T-helper 2 cell treated with Interferon-gamma antibody and Interleukin-4, amounts not matched to agents 5 μg/mL and 100 μg/mL, for 36 hours (primary cell): ENCODE data around the gene DGKD.
"Not testable (repeated sequence)": the region's sequence is repeated elsewhere in the genome, so short reads cannot be mapped to it uniquely, and the experiment has no call there.

Experiments
- DNase-seq: peaks from one replicate; pipeline ENCODE4 v3.0.0; 2021; ENCODE audit warnings: low spot score
- H3K27ac Mint-ChIP-seq: one replicate; pipeline ENCODE4 v1.8.0; 2021; ENCODE audit warnings: mild to moderate bottlenecking, mixed read lengths
- H3K27me3 Mint-ChIP-seq: one replicate; pipeline ENCODE4 v1.8.0; 2021; ENCODE audit warnings: low read depth, mixed read lengths
- H3K36me3 Mint-ChIP-seq: one replicate; pipeline ENCODE4 v1.8.0; 2021; ENCODE audit warnings: low read depth, mixed read lengths
- H3K4me1 Mint-ChIP-seq: one replicate; pipeline ENCODE4 v1.8.0; 2021; ENCODE audit warnings: low read depth, mixed read lengths
- H3K4me3 Mint-ChIP-seq: one replicate; pipeline ENCODE4 v1.8.0; 2022; ENCODE audit warnings: mild to moderate bottlenecking, moderate library complexity, mixed read lengths
- H3K9me3 Mint-ChIP-seq: one replicate; pipeline ENCODE4 v1.8.0; 2021; ENCODE audit warnings: mixed read lengths

DGKD gene

DNA sequence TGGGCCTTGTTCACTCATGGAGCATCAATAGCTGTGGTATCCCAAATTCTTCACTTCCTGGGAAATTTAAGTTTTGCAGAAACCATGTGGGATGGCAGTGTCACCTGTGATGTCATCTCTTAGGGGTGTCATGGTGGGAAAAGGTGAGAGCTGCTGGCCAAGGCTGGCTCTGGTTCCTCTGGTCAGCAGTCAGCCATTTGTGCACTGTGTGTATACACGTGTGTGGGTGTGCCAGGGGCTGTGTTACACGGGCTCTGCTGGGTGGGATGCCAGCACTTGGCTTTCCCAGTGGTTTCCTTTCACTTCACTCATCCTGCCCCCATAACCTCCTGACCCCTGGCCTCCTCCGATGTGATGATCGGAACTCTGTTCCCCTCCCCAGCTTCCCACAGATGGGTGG lies 25.4 kb upstream of the DGKD start:
- no peak for DNase-seq
- Mint-ChIP-seq H3K4me3 (no peak overlapping the region), H3K27me3 (peaks cover 10% of the 10 kb centered on the region), H3K36me3 (peaks cover 8% of the 10 kb centered on the region), H3K4me1 (peaks cover 25% of the 10 kb centered on the region), H3K9me3 (peaks cover 8% of the 10 kb centered on the region), H3K27ac (no peak overlapping the region)

GRCh38 chr2:233329489-233330135 lies 24.7 kb upstream of the DGKD start:
- no peak for DNase-seq
- H3K4me1 Mint-ChIP-seq = peaks cover 26% of the 10 kb centered on the region
- peaks cover 5% of the 10 kb centered on the region for H3K27me3 Mint-ChIP-seq
- H3K4me3 Mint-ChIP-seq = no peak overlapping the region
- peaks cover 8% of the 10 kb centered on the region for H3K36me3 Mint-ChIP-seq
- H3K27ac Mint-ChIP-seq = no peak overlapping the region
- peaks cover 8% of the 10 kb centered on the region for H3K9me3 Mint-ChIP-seq

DNA sequence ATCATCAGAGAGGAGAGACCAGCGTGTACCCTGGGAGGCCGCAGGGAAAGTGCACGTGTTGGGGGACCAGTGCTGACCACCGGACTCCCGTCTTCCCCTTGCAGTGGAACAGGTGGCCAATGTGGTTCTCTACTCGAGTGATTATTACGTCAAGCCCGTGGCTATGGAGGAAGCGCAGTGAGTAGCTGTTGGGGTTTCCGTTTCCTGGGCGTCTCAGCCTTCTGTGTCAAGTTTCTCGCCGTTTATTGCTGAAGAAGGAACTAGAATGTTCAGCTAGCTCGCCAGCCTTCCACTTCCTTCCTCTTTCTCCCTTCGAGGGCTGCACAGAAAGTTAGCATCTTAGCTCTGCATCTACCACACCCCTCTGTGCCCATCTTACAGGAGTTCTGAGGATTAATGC lies 22.8 kb upstream of the DGKD start:
- peak overlapping the region; percentile 73 for H3K4me3 Mint-ChIP-seq
- H3K9me3 Mint-ChIP-seq = peaks cover 8% of the 10 kb centered on the region
- peaks cover 8% of the 10 kb centered on the region for H3K36me3 Mint-ChIP-seq
- H3K4me1 Mint-ChIP-seq = peaks cover 29% of the 10 kb centered on the region
- DNase-seq = peak; percentile 60
- peak overlapping the region; percentile 93 for H3K27ac Mint-ChIP-seq
- peaks cover 8% of the 10 kb centered on the region for H3K27me3 Mint-ChIP-seq

- Mint-ChIP-seq H3K27me3 (peaks cover 5% of the 10 kb centered on the region), H3K9me3 (peaks cover 8% of the 10 kb centered on the region), H3K36me3 (peaks cover 8% of the 10 kb centered on the region), H3K4me1 (peaks cover 29% of the 10 kb centered on the region), H3K4me3 (peak overlapping the region; percentile 73), H3K27ac (peak overlapping the region; percentile 93)
- no peak for DNase-seq
Measured at GRCh38 chr2:233332125-233332524, 22.2 kb upstream of the DGKD start.

DNA sequence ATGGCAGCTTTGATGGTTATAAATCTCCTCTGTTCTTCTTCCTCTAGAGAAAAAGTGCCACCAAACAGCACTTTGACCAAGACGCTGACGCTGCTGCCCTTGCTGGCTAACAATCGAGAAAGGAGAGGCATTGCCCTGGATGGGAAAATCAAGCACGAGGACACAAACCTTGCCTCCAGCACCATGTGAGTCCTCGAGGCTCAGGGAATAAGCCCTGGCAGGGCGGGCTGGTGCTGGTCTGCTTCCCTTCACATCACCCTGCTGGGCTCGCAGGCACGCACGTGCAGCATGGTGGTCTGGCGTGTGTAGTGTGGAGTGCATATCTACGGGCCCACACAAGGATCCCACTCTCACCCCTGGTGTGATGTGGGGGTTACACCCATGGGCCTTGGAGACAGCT lies 19.4 kb upstream of the DGKD start:
- Mint-ChIP-seq H3K4me1 (peaks cover 32% of the 10 kb centered on the region), H3K36me3 (peaks cover 8% of the 10 kb centered on the region), H3K9me3 (peaks cover 8% of the 10 kb centered on the region), H3K4me3 (no peak overlapping the region), H3K27ac (no peak overlapping the region), H3K27me3 (peaks cover 11% of the 10 kb centered on the region)
- DNase-seq = no peak

DNA sequence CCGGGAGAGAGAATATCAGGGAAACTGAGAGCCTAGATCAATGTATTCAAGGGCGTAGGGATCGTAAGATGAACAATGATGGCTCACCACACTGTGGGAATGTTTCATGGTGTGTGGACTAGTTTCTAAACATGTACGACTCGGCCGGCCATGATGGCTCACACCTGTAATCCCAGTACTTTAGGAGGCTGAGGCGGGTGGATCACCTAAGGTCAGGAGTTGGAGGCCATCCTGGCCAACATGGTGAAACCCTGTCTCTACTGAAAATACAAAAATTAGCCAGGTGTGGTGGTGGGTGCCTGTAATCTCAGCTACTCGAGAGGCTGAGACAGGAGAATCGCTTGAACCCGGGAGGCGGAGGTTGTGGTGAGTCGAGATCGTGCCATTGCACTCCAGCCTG lies 18.2 kb upstream of the DGKD start:
- H3K27me3 Mint-ChIP-seq = peaks cover 11% of the 10 kb centered on the region
- not testable (repeated sequence) for H3K9me3 Mint-ChIP-seq, H3K36me3 Mint-ChIP-seq, H3K27ac Mint-ChIP-seq, DNase-seq, H3K4me3 Mint-ChIP-seq
- peaks cover 28% of the 10 kb centered on the region for H3K4me1 Mint-ChIP-seq

DNA sequence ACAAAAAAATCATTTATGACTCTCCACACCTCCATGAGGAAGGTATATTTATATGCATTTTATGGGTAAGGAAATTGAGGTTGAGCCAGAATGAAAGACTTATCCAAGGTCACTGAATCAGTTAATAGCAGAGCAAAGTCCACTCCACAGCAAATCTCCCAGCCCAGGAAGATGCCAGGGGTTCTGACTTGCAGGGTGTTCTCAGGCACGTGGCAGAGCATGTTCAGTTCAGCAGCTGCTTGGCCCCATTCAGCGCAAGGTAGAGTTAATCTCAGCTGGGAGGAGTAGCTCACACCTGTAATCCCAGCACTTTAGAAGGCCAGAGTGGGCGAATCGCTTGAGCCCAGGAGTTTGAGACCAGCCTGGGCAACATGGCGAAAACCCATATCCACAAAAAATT lies 17.8 kb upstream of the DGKD start:
- Mint-ChIP-seq H3K27ac (no peak overlapping the region), H3K36me3 (peaks cover 5% of the 10 kb centered on the region), H3K9me3 (peaks cover 3% of the 10 kb centered on the region), H3K4me1 (peaks cover 23% of the 10 kb centered on the region), H3K27me3 (peaks cover 11% of the 10 kb centered on the region), H3K4me3 (no peak overlapping the region)
- no peak for DNase-seq

DNA sequence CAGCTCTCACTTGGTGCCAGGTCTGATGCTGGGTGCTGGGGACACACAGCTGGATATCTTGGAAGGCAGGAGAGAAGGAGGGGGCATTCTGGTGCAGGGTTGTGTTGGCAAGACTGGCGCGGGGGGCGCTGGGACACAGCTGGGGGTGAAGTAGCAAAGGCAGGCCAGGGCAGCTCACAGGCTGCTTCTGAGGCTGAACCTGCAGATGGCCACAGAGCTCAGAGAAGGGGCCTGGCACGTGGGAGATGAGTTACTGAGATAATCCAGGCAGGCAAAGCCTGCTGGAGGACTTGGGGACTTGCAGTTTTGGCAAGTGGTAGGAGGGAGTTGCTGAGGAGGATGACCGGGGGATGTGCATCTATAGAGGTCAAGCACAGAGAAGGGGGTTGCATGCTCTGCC lies 16.2 kb upstream of the DGKD start:
- no peak for DNase-seq
- H3K27me3 Mint-ChIP-seq = peaks cover 11% of the 10 kb centered on the region
- H3K27ac Mint-ChIP-seq = no peak overlapping the region
- peaks cover 16% of the 10 kb centered on the region for H3K4me1 Mint-ChIP-seq
- no peaks in the 10 kb centered on the region for H3K36me3 Mint-ChIP-seq
- no peak overlapping the region for H3K4me3 Mint-ChIP-seq
- H3K9me3 Mint-ChIP-seq = no peaks in the 10 kb centered on the region

DNA sequence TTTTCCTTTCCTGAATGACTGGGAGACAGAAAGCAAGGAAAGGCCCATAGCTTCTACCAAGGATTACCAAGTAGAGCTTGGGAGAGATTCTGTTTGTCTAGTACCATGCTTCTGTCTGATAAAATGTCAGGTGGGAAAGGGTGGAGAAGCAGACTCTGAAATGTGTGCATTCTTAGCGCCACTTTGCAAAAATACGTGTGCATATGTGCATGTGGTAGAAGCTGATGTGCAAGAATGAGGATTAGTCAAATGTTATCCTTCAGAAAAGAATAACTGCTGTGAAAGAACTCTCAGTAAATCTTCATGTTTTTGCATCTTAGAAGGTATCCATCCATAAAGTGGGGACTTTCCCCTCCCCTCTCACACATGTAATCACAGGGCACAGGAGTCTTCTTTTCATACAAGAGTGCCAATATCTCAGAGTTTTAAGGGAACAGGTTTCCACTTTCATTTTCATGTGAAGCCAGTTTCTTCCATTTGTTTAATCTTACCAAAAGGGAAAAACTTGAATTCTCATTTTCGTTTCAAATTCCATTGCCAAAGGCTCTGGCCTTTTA lies 15.4 kb upstream of the DGKD start:
- no peak overlapping the region for H3K27ac Mint-ChIP-seq
- peaks cover 12% of the 10 kb centered on the region for H3K4me1 Mint-ChIP-seq
- peaks cover 14% of the 10 kb centered on the region for H3K27me3 Mint-ChIP-seq
- DNase-seq = no peak
- no peaks in the 10 kb centered on the region for H3K9me3 Mint-ChIP-seq
- H3K36me3 Mint-ChIP-seq = no peaks in the 10 kb centered on the region
- H3K4me3 Mint-ChIP-seq = no peak overlapping the region

- no peak overlapping the region for H3K27ac Mint-ChIP-seq
- no peak for DNase-seq
- peaks cover 9% of the 10 kb centered on the region for H3K4me1 Mint-ChIP-seq
- H3K9me3 Mint-ChIP-seq = no peaks in the 10 kb centered on the region
- no peak overlapping the region for H3K4me3 Mint-ChIP-seq
- peaks cover 14% of the 10 kb centered on the region for H3K27me3 Mint-ChIP-seq
- H3K36me3 Mint-ChIP-seq = no peaks in the 10 kb centered on the region
Measured at GRCh38 chr2:233339427-233339826, 14.9 kb upstream of the DGKD start.

DNA sequence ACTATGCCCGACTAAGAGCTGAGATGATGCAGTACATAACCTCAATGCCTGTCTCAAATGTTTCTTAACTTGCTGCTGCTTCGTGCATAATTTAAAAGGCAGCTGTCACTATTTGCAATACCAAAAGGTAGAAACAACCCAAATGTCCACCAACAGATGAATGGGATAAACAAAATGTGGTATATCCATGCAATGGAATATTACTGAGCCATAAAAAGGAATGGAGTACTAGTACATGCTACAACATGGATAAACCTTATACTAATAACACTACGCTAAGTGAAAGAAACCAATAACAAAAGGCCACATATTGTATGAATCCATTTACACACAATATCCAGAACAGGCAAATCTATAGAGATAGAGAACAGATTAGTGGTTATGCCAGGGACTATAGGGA lies 13.0 kb upstream of the DGKD start:
- no peak overlapping the region for H3K4me3 Mint-ChIP-seq
- H3K36me3 Mint-ChIP-seq = no peaks in the 10 kb centered on the region

DNA sequence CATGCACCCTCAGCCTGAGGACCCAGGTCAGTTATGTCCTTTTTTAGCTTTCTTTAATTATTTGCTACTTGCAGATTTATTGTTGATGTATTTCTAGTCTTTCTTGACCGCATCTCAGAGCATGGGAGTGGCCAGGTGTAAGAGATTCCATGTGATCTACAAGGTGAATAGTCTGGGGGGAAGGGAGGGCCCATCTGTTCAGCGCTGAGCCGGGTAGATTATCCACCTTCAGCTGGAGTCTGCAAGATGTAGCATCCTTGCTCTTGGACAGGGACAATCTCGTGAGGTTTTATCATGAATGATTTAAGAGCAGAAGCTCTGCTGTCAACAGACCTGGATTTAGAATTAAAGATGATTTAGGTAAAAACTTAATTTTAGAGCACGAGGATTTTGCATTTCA lies 12.0 kb upstream of the DGKD start:
- no peak overlapping the region for H3K4me3 Mint-ChIP-seq
- no peak for DNase-seq
- H3K9me3 Mint-ChIP-seq = no peaks in the 10 kb centered on the region
- H3K27me3 Mint-ChIP-seq = peaks cover 9% of the 10 kb centered on the region
- no peaks in the 10 kb centered on the region for H3K36me3 Mint-ChIP-seq
- H3K27ac Mint-ChIP-seq = no peak overlapping the region
- peaks cover 5% of the 10 kb centered on the region for H3K4me1 Mint-ChIP-seq

More for the DNA sequence above, 13.0 kb upstream of the DGKD start:
- no peak overlapping the region for H3K27ac Mint-ChIP-seq
- peaks cover 5% of the 10 kb centered on the region for H3K4me1 Mint-ChIP-seq
- H3K27me3 Mint-ChIP-seq = peaks cover 11% of the 10 kb centered on the region
- H3K9me3 Mint-ChIP-seq = no peaks in the 10 kb centered on the region
- no peak for DNase-seq

- DNase-seq = no peak
- H3K4me1 Mint-ChIP-seq = peaks cover 3% of the 10 kb centered on the region
- peaks cover 3% of the 10 kb centered on the region for H3K27me3 Mint-ChIP-seq
- no peak overlapping the region for H3K27ac Mint-ChIP-seq
- no peaks in the 10 kb centered on the region for H3K36me3 Mint-ChIP-seq
- no peak overlapping the region for H3K4me3 Mint-ChIP-seq
- no peaks in the 10 kb centered on the region for H3K9me3 Mint-ChIP-seq
Measured at GRCh38 chr2:233343171-233343705, 11.1 kb upstream of the DGKD start.

DNA sequence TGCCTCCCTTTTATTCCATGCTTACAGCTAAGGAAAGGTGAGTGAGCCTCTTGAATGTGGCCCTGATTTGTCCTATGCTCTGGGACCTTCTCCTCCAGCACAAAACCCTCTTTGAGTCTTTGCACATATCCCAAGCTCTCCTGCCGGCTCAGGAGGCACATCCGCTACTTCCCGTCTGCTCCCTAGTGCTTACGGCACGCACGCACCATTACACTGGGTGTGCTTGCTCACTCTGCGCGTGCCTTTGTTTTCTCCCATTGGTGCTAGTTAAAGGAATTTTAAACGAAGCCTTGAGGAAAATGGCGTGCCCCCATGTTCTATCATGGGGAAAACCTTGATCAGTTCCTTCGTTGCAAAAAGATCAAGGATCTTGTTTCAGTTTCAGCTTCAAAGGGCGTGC lies 7.9 kb upstream of the DGKD start:
- Mint-ChIP-seq H3K27ac (no peak overlapping the region), H3K27me3 (peaks cover 3% of the 10 kb centered on the region), H3K9me3 (no peaks in the 10 kb centered on the region), H3K36me3 (no peaks in the 10 kb centered on the region), H3K4me1 (peaks cover 17% of the 10 kb centered on the region), H3K4me3 (no peak overlapping the region)
- DNase-seq = no peak

GRCh38 chr2:233346930-233347329 lies 7.4 kb upstream of the DGKD start:
- Mint-ChIP-seq H3K27ac (no peak overlapping the region), H3K9me3 (no peaks in the 10 kb centered on the region), H3K4me1 (peaks cover 18% of the 10 kb centered on the region), H3K27me3 (peaks cover 3% of the 10 kb centered on the region), H3K4me3 (no peak overlapping the region), H3K36me3 (no peaks in the 10 kb centered on the region)
- no peak for DNase-seq
